Type B pancreatic cell (in vitro differentiated cells): ENCODE data around the gene OR10G7. TPM values are rescaled to one million over a fixed set of nuclear protein-coding genes. Genes with fewer than 3 reads are reported as not detected.
"Not testable (repeated sequence)": the region's sequence is repeated elsewhere in the genome, so short reads cannot be mapped to it uniquely, and the experiment has no call there.

Experiments
- DNase-seq: peaks from one replicate; pipeline ENCODE4 v3.0.0; 2021; ENCODE audit warnings: mixed read lengths; ENCODE audit not compliant: unreplicated experiment; ENCODE audit errors: extremely low spot score
- H3K27ac Mint-ChIP-seq: 2 replicates; pipeline ENCODE4 v1.8.0; 2021; ENCODE audit warnings: mild to moderate bottlenecking, mixed read lengths
- H3K27me3 Mint-ChIP-seq: 2 replicates; pipeline ENCODE4 v1.8.0; 2021; ENCODE audit warnings: mixed read lengths
- H3K36me3 Mint-ChIP-seq: 2 replicates; pipeline ENCODE4 v1.8.0; 2021; ENCODE audit warnings: mixed read lengths
- H3K4me1 Mint-ChIP-seq: one replicate; pipeline ENCODE4 v1.8.0; 2021; ENCODE audit warnings: mixed read lengths; ENCODE audit not compliant: unreplicated experiment
- H3K4me3 Mint-ChIP-seq: 2 replicates; pipeline ENCODE4 v1.8.0; 2021; ENCODE audit warnings: mild to moderate bottlenecking, mixed read lengths
- H3K9me3 Mint-ChIP-seq: 2 replicates; pipeline ENCODE4 v1.8.0; 2021; ENCODE audit warnings: mixed read lengths
- CTCF ChIP-seq: fragments of 200-600 bp; sonication (generic); conservative IDR thresholded peaks from 2 replicates; pipeline ENCODE4 v1.5.0; 2021; ENCODE audit warnings: antibody characterized with exemption, mild to moderate bottlenecking
- total RNA-seq: library from RNA; stranded (reverse); gene quantifications from 2 replicates; pipeline ENCODE4 v1.2.1, GENCODE V29; 2021; ENCODE audit warnings: low replicate concordance

OR10G7 gene
- total RNA-seq, 1 donor from 2014 or later = not detected

DNA sequence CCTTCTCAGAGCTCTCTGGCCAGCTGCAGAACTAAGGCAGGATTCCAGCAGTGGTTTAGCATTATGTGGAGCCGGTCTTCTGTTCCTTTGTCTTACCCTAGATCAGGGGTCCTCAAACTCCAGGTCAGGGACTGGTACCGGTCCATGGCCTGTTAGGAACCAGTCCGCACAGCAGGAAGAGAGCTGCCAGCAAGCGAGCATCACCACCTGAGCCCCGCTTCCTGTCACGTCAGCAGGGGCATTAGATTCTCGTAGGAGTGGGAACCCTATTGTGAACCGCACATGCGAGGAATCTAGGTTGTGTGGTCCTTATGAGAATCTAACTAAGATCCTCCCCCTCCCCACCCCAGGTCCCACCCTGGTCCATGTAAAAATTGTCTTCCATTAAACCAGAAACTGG lies 1.6 kb downstream of the OR10G7 start:
- Mint-ChIP-seq H3K9me3 (no peaks in the 10 kb centered on the region), H3K27ac (no peak overlapping the region)
- TF ChIP-seq CTCF = no peak

DNA sequence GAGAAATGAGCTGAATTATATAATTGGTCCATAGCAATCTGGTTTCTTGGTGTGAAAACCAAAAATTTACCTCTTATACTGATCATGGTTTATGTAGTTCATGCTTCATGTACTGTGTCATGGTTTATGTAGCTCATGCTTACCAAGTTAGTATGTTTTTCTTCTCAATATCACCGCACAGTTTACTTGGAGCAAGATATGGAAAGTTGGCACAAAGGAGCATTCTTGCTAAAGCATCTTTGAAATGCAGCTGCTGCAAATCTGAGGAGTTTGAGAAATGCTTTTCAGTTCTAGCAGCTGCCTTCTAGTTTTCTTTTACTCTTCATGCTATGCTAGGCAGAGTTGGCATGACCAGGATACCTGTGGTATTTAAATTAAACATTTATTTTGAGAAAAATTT lies 4.5 kb downstream of the OR10G7 start:
- peaks cover 4% of the 10 kb centered on the region for H3K27me3 Mint-ChIP-seq
- no peaks in the 10 kb centered on the region for H3K9me3 Mint-ChIP-seq
- H3K36me3 Mint-ChIP-seq = no peaks in the 10 kb centered on the region

More for the DNA sequence above, 1.6 kb downstream of the OR10G7 start:
- Mint-ChIP-seq H3K4me3 (no peak overlapping the region), H3K4me1 (no peaks in the 10 kb centered on the region), H3K36me3 (no peaks in the 10 kb centered on the region), H3K27me3 (peaks cover 4% of the 10 kb centered on the region)
- DNase-seq = no peak

DNA sequence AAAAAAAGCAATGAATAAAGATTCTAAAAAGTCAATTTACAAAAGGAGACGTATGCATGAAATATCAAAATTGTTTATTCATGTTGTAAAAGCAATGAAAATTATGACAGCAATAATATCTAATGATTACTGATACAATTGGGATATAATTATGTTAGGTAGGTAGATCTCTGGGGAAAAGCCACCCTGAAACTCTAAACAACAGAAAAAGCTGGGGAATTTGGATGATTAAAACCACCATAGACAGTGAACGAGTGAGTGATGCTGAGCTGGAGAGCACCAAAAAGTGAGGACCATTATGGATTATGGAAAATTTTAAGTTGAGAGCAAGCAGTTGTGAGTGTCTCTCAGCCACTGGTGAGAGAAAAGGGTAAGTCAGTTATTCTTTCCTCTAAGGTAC lies 14.6 kb downstream of the OR10G7 start, which contains the start of gene OR10G8:
Gene OR10G8 (plus strand): TSS at position 301 of the 400 bp plus-strand sequence. CDS start 2,825 bp downstream, outside the sequence.
- H3K4me1 Mint-ChIP-seq = no peaks in the 10 kb centered on the region
- peaks cover 3% of the 10 kb centered on the region for H3K27me3 Mint-ChIP-seq
- no peak within 1 kb of the TSS for H3K4me3 Mint-ChIP-seq
- no peak for TF ChIP-seq CTCF
- H3K36me3 Mint-ChIP-seq = no peaks in the 10 kb centered on the region
- DNase-seq = no peak
- no peaks in the 10 kb centered on the region for H3K9me3 Mint-ChIP-seq
- H3K27ac Mint-ChIP-seq = no peak within 1 kb of the TSS

More for the DNA sequence above, 4.5 kb downstream of the OR10G7 start:
- DNase-seq = no peak
- no peaks in the 10 kb centered on the region for H3K4me1 Mint-ChIP-seq
- no peak overlapping the region for H3K4me3 Mint-ChIP-seq
- no peak overlapping the region for H3K27ac Mint-ChIP-seq
- no peak for TF ChIP-seq CTCF

DNA sequence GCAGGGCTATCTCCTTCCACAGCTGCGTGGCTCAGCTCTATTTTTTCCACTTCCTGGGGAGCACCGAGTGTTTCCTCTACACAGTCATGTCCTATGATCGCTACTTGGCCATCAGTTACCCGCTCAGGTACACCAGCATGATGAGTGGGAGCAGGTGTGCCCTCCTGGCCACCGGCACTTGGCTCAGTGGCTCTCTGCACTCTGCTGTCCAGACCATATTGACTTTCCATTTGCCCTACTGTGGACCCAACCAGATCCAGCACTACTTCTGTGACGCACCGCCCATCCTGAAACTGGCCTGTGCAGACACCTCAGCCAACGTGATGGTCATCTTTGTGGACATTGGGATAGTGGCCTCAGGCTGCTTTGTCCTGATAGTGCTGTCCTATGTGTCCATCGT lies 25.3 kb downstream of the OR10G7 start:
- H3K4me1 Mint-ChIP-seq, DNase-seq, H3K36me3 Mint-ChIP-seq, H3K27ac Mint-ChIP-seq, H3K27me3 Mint-ChIP-seq, H3K9me3 Mint-ChIP-seq, H3K4me3 Mint-ChIP-seq: not testable (repeated sequence)

GRCh38 chr11:124012697-124013096 lies 28.4 kb downstream of the OR10G7 start, which contains the start of gene OR10G4:
Gene OR10G4, plus strand, starts transcription at chr11:124012997. Its CDS starts 2,578 bp downstream, at chr11:124015575.
- H3K4me1 Mint-ChIP-seq = no peaks in the 10 kb centered on the region
- no peaks in the 10 kb centered on the region for H3K9me3 Mint-ChIP-seq
- H3K36me3 Mint-ChIP-seq = no peaks in the 10 kb centered on the region
- no peak for DNase-seq
- TF ChIP-seq CTCF = no peak
- H3K27me3 Mint-ChIP-seq = no peaks in the 10 kb centered on the region
- no peak within 1 kb of the TSS for H3K4me3 Mint-ChIP-seq
- no peak within 1 kb of the TSS for H3K27ac Mint-ChIP-seq

DNA sequence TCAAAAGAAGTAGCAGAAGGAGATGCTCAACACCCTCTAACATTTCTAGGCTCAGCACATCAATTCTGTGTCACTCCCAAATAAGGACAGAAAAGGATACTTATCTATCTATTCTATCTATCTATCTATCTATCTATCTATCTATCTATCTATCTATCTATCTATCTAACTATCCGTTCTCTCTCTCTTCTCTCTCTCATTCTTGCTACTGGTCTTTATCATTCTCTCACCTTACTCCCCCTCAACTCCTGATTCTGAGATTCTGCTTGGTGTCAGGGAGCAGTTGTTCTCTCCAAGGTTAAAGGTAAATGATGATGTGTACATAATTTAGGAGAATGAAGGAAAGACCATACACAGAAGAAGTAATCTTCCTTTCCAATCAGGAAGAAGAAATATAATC lies 46.0 kb downstream of the OR10G7 start, which contains the start of gene OR10G6:
Gene OR10G6 (minus strand): TSS at position 43 of the 400 bp plus-strand sequence. CDS start 0 bp downstream, at position 43.
- DNase-seq = no peak
- no peaks in the 10 kb centered on the region for H3K9me3 Mint-ChIP-seq
- H3K4me3 Mint-ChIP-seq = no peak within 1 kb of the TSS
- no peaks in the 10 kb centered on the region for H3K27me3 Mint-ChIP-seq
- H3K27ac Mint-ChIP-seq = no peak within 1 kb of the TSS
- H3K4me1 Mint-ChIP-seq = no peaks in the 10 kb centered on the region
- no peak for TF ChIP-seq CTCF
- H3K36me3 Mint-ChIP-seq = no peaks in the 10 kb centered on the region

Other genes starting within 250 kb of the OR10G7 start
- not detected in 2 replicates for gene OR6M1, start 235.0 kb downstream of the OR10G7 start, total RNA-seq
- not detected in 2 replicates for gene TMEM225, start 155.7 kb downstream of the OR10G7 start, total RNA-seq
- not detected in 2 replicates for gene OR8D4, start 139.2 kb downstream of the OR10G7 start, total RNA-seq
- gene OR4D5, start 101.7 kb downstream of the OR10G7 start, total RNA-seq = not detected in 2 replicates
- gene OR6T1, start 97.5 kb downstream of the OR10G7 start, total RNA-seq = not detected in 2 replicates
- not detected in 2 replicates for gene OR10S1, start 63.5 kb downstream of the OR10G7 start, total RNA-seq
- not detected in 2 replicates for gene OR10G6, start 46.2 kb downstream of the OR10G7 start, total RNA-seq
- gene OR10G4, start 28.3 kb downstream of the OR10G7 start, total RNA-seq = not detected in 2 replicates
- not detected in 2 replicates for gene OR10G9, start 18.3 kb downstream of the OR10G7 start, total RNA-seq
- not detected in 2 replicates for gene OR10G8, start 14.5 kb downstream of the OR10G7 start, total RNA-seq
- gene VWA5A, start 74.1 kb upstream of the OR10G7 start, total RNA-seq = 29.7 and 42.9 TPM in 2 replicates
- 0.26 TPM in 1 of 2 replicates, not detected in the other for gene OR10D3, start 142.0 kb upstream of the OR10G7 start, total RNA-seq
- gene OR8G1, start 199.8 kb upstream of the OR10G7 start, total RNA-seq = not detected in 2 replicates
- gene OR8G5, start 215.1 kb upstream of the OR10G7 start, total RNA-seq = 0.26 TPM in 1 of 2 replicates, not detected in the other